Sigmoid colon (tissue), 4 donors: ENCODE measurements around the gene MAD2L1BP.

ENCODE experiments used
- CTCF ChIP-seq, 4 experiments: fragments of 450-650 bp in 3 of 4; fragments of 200-600 bp in 1 of 4; IDR thresholded peaks; one replicate each; pipeline ENCODE4 v1.5.1; 2016 to 2019; ENCODE audit warnings: antibody characterized with exemption in 4 of 4, mild to moderate bottlenecking in 3 of 4, moderate library complexity in 2 of 4
- EP300 ChIP-seq, 4 donors: sonication (generic); formaldehyde crosslinking; IDR thresholded peaks; one replicate each; pipeline ENCODE4 v1.6.1; 2017; ENCODE audit warnings: antibody characterized with exemption in 4 of 4
- POLR2A ChIP-seq, 2 donors: fragments of 450-650 bp; IDR thresholded peaks; one replicate each; pipeline ENCODE4 v1.6.1; 2016; ENCODE audit warnings: antibody characterized with exemption in 2 of 2, mild to moderate bottlenecking in 2 of 2, moderate library complexity in 2 of 2

GRCh38 chr6:43674921-43675320 is 39.3 kb downstream of the MAD2L1BP start:
- TF ChIP-seq CTCF (IDR thresholded peaks at IDR 0.05) (no peak), POLR2A (IDR thresholded peaks at IDR 0.05) (no peak), EP300 (IDR thresholded peaks at IDR 0.05) (no peak)
